Muscle of back (tissue), 13 donors: ENCODE results near the gene PRPF8. TPM values are rescaled to one million over a fixed set of nuclear protein-coding genes. Genes with fewer than 3 reads are reported as not detected.
"Not testable (repeated sequence)": the region's sequence is repeated elsewhere in the genome, so short reads cannot be mapped to it uniquely, and the experiment has no call there.

ENCODE experiments used
- DNase-seq, 3 donors: peaks; one replicate each; pipeline versions ENCODE4 v3.0.0 to v3.0.0-alpha.2; 2013
- long read RNA-seq, 9 donors: transcript quantifications; one replicate each; lab custom pipeline, GENCODE V29; 2026
- polyA plus RNA-seq, 10 donors: library from polyadenylated mRNA; unstranded; fragments of 120-200 nt; gene quantifications; one replicate each; pipeline ENCODE4 v1.2.1, GENCODE V29; 2013; ENCODE audit not compliant: insufficient read length in 10 of 10

Gene PRPF8
- 100 to 1,000 TPM; 180 to 217 (median 189) TPM for polyA plus RNA-seq
- long read RNA-seq, donor 1, full-length matches to known transcripts = 4 of 73 reads
- long read RNA-seq, donor 1, partial matches to known transcripts = 69 of 73 reads
- long read RNA-seq, donor 1, other reads (novel, unspliced or antisense) = 0 of 73 reads
- long read RNA-seq, donor 2, full-length matches to known transcripts = 4 of 35 reads
- long read RNA-seq, donor 2, partial matches to known transcripts = 31 of 35 reads
- long read RNA-seq, donor 2, other reads (novel, unspliced or antisense) = 0 of 35 reads
- long read RNA-seq, donor 3 = 0 reads
- long read RNA-seq, donor 4, partial matches to known transcripts = 38 of 41 reads
- long read RNA-seq, donor 4, other reads (novel, unspliced or antisense) = 0 of 41 reads
- long read RNA-seq, donor 5, full-length matches to known transcripts = 10 of 63 reads
- long read RNA-seq, donor 5, partial matches to known transcripts = 53 of 63 reads
- long read RNA-seq, donor 5, other reads (novel, unspliced or antisense) = 0 of 63 reads
- long read RNA-seq, donor 6, full-length matches to known transcripts = 5 of 52 reads
- long read RNA-seq, donor 6, partial matches to known transcripts = 47 of 52 reads
- long read RNA-seq, donor 6, other reads (novel, unspliced or antisense) = 0 of 52 reads
- long read RNA-seq, donor 7, partial matches to known transcripts = 35 of 36 reads
- long read RNA-seq, donor 7, other reads (novel, unspliced or antisense) = 0 of 36 reads
- long read RNA-seq, donor 8, full-length matches to known transcripts = 2 of 44 reads
- long read RNA-seq, donor 8, partial matches to known transcripts = 42 of 44 reads
- long read RNA-seq, donor 8, other reads (novel, unspliced or antisense) = 0 of 44 reads
- long read RNA-seq, donor 9 = 0 reads

GRCh38 chr17:1684378-1685189, at the start of gene PRPF8:
Gene PRPF8 (minus strand): TSS chr17:1684867. CDS start chr17:1684571, 296 bp downstream.
- DNase-seq = peak; percentile 97 to 99 (median 99)

GRCh38 chr17:1733759-1734158, 49.1 kb upstream of the PRPF8 start:
- DNase-seq = no peak

GRCh38 chr17:1732833-1733321, 48.2 kb upstream of the PRPF8 start:
- DNase-seq = no peak

- no peak for DNase-seq
These were observed 47.7 kb upstream of the PRPF8 start for GRCh38 chr17:1732241-1732832.

GRCh38 chr17:1731194-1731506, 46.5 kb upstream of the PRPF8 start:
- no peak for DNase-seq

- peak; percentile 78 to 92 (median 89) for DNase-seq
These were observed 45.9 kb upstream of the PRPF8 start for GRCh38 chr17:1730326-1731193.

GRCh38 chr17:1729966-1730325, 45.3 kb upstream of the PRPF8 start:
- no peak for DNase-seq

GRCh38 chr17:1727876-1728630, 43.4 kb upstream of the PRPF8 start:
- DNase-seq = no peak

GRCh38 chr17:1727258-1727789, 42.7 kb upstream of the PRPF8 start:
- DNase-seq = no peak

GRCh38 chr17:1726626-1727257, 42.1 kb upstream of the PRPF8 start:
- DNase-seq = no peak

GRCh38 chr17:1725642-1726511, 41.2 kb upstream of the PRPF8 start:
- DNase-seq = no peak

- peak in 1 of 3 donors; percentile 59 for DNase-seq
These were observed 40.4 kb upstream of the PRPF8 start for GRCh38 chr17:1724869-1725641.

GRCh38 chr17:1724351-1724868, 39.7 kb upstream of the PRPF8 start, which contains the start of gene WDR81:
Gene WDR81 (plus strand): TSS chr17:1724704. CDS start chr17:1724960, 256 bp downstream.
- DNase-seq = peak; percentile 84 to 95 (median 93)

GRCh38 chr17:1722022-1722421, 37.4 kb upstream of the PRPF8 start:
- DNase-seq = not testable (repeated sequence)

- peak in 1 of 3 donors; percentile 72 for DNase-seq
These were observed 36.3 kb upstream of the PRPF8 start for GRCh38 chr17:1720856-1721386.
